H9 (cell line): ENCODE results near the gene NHLRC4. TPM values are rescaled to one million over a fixed set of nuclear protein-coding genes. Genes with fewer than 3 reads are reported as not detected.

Experiments used
- DNase-seq: peaks from one replicate; pipeline ENCODE4 v3.0.0-alpha.2; 2017
- H2AFZ ChIP-seq: one replicate; pipeline ENCODE4 v1.6.1; 2013; ENCODE audit warnings: mild to moderate bottlenecking, low read length, control low read depth, moderate library complexity
- H2AK5ac ChIP-seq: 2 replicates; pipeline ENCODE4 v1.6.1; 2013; ENCODE audit warnings: low read length, control low read depth, mixed read lengths; ENCODE audit not compliant: insufficient read length
- H2BK120ac ChIP-seq: one replicate; pipeline ENCODE4 v1.6.1; 2013; ENCODE audit warnings: low read depth, mild to moderate bottlenecking, low read length, control low read depth, inconsistent platforms; ENCODE audit not compliant: poor library complexity, severe bottlenecking
- H2BK12ac ChIP-seq: 2 replicates; pipeline ENCODE4 v1.6.1; 2013; ENCODE audit warnings: low read length, control low read depth, mixed read lengths, low read depth; ENCODE audit not compliant: insufficient read length
- H2BK15ac ChIP-seq: 2 replicates; pipeline ENCODE4 v1.6.1; 2013; ENCODE audit warnings: low read depth, low read length, control low read depth
- H2BK20ac ChIP-seq: one replicate; pipeline ENCODE4 v1.6.1; 2013; ENCODE audit warnings: low read depth, mild to moderate bottlenecking, low read length, control low read depth, inconsistent platforms; ENCODE audit not compliant: poor library complexity, severe bottlenecking
- H2BK5ac ChIP-seq: 2 replicates; pipeline ENCODE4 v1.6.1; 2013; ENCODE audit warnings: low read length, control low read depth, mixed read lengths; ENCODE audit not compliant: insufficient read length
- H3K14ac ChIP-seq: 2 replicates; pipeline ENCODE4 v1.6.1; 2013; ENCODE audit warnings: low read length, control low read depth; ENCODE audit not compliant: insufficient read depth
- H3K18ac ChIP-seq: 2 replicates; pipeline ENCODE4 v1.6.1; 2013; ENCODE audit warnings: low read depth, mild to moderate bottlenecking, mixed read lengths, low read length, control low read depth; ENCODE audit not compliant: insufficient read length
- H3K23ac ChIP-seq: 2 replicates; pipeline ENCODE4 v1.6.1; 2013; ENCODE audit warnings: low read length, control low read depth, mixed read lengths, low read depth; ENCODE audit not compliant: insufficient read length
- H3K23me2 ChIP-seq: 2 replicates; pipeline ENCODE4 v1.6.1; 2013; ENCODE audit warnings: low read depth, mild to moderate bottlenecking, mixed read lengths, low read length, control low read depth; ENCODE audit not compliant: insufficient read length, poor library complexity, severe bottlenecking
- H3K27ac ChIP-seq: 2 replicates; pipeline ENCODE4 v1.5.1; 2013; ENCODE audit warnings: low read length, control low read depth, mixed read lengths, low read depth; ENCODE audit not compliant: insufficient read length
- H3K27me3 ChIP-seq: 2 replicates; pipeline ENCODE4 v1.6.1; 2013; ENCODE audit warnings: low read length, control low read depth, inconsistent platforms; ENCODE audit not compliant: insufficient read depth
- H3K4ac ChIP-seq: 2 replicates; pipeline ENCODE4 v1.6.1; 2013; ENCODE audit warnings: low read depth, mild to moderate bottlenecking, control low read depth, inconsistent platforms, low read length, moderate library complexity
- H3K4me1 ChIP-seq: 2 replicates; pipeline ENCODE4 v1.6.1; 2013; ENCODE audit warnings: low read length, control low read depth, inconsistent platforms; ENCODE audit not compliant: insufficient read depth
- H3K4me2 ChIP-seq: 2 replicates; pipeline ENCODE4 v1.6.1; 2013; ENCODE audit warnings: low read length, control low read depth, mixed read lengths; ENCODE audit not compliant: insufficient read length, insufficient read depth
- H3K56ac ChIP-seq: 2 replicates; pipeline ENCODE4 v1.6.1; 2013; ENCODE audit warnings: low read depth, mild to moderate bottlenecking, mixed read lengths, low read length, control low read depth; ENCODE audit not compliant: insufficient read length
- H3K79me1 ChIP-seq: 2 replicates; pipeline ENCODE4 v1.6.1; 2013; ENCODE audit warnings: low read depth, mild to moderate bottlenecking, moderate library complexity, low read length, control low read depth, inconsistent platforms; ENCODE audit not compliant: insufficient read depth, poor library complexity, severe bottlenecking
- H3K79me2 ChIP-seq: 2 replicates; pipeline ENCODE4 v1.6.1; 2013; ENCODE audit warnings: low read length, control low read depth, inconsistent platforms; ENCODE audit not compliant: insufficient read depth
- H3K9ac ChIP-seq: 2 replicates; pipeline ENCODE4 v1.6.1; 2013; ENCODE audit warnings: low read length, control low read depth, mixed read lengths; ENCODE audit not compliant: insufficient read length; ENCODE audit errors: extremely low read depth
- H3K9me3 ChIP-seq: one replicate; pipeline ENCODE4 v1.6.1; 2013; ENCODE audit warnings: low read depth, low read length, inconsistent platforms; ENCODE audit not compliant: control insufficient read depth
- H3T11ph ChIP-seq: one replicate; pipeline ENCODE4 v1.6.1; 2013; ENCODE audit warnings: mild to moderate bottlenecking, low read length, control low read depth, inconsistent platforms
- H4K20me1 ChIP-seq: one replicate; pipeline ENCODE4 v1.6.1; 2013; ENCODE audit not compliant: control insufficient read depth, insufficient read length, insufficient read depth
- H4K5ac ChIP-seq: 2 replicates; pipeline ENCODE4 v1.6.1; 2013; ENCODE audit warnings: low read depth, mild to moderate bottlenecking, mixed read lengths, low read length, control low read depth; ENCODE audit not compliant: insufficient read length
- H4K8ac ChIP-seq: replicated peaks from 2 replicates; pipeline ENCODE4 v1.6.1; 2013; ENCODE audit warnings: low read length, control low read depth, mixed read lengths, low read depth; ENCODE audit not compliant: insufficient read length
- H4K91ac ChIP-seq: 2 replicates; pipeline ENCODE4 v1.6.1; 2013; ENCODE audit warnings: low read depth, mild to moderate bottlenecking, moderate library complexity, mixed read lengths, low read length, control low read depth; ENCODE audit not compliant: insufficient read length
- H3K27ac Mint-ChIP-seq, 3 experiments: 2 replicates in 2 of 3; 3 replicates in 1 of 3; pipeline ENCODE4 v1.8.0; 2020 to 2021; ENCODE audit warnings: mixed read lengths in 3 of 3, mild to moderate bottlenecking in 1 of 3, moderate library complexity in 1 of 3
- H3K27me3 Mint-ChIP-seq: 2 replicates; pipeline ENCODE4 v1.8.0; 2021; ENCODE audit warnings: low read depth, mild to moderate bottlenecking, moderate library complexity, mixed read lengths
- H3K36me3 Mint-ChIP-seq, 3 experiments: 2 replicates in 2 of 3; 3 replicates in 1 of 3; pipeline ENCODE4 v1.8.0; 2020 to 2021; ENCODE audit warnings: low read depth in 3 of 3, mixed read lengths in 3 of 3; ENCODE audit not compliant: insufficient read depth in 1 of 3
- H3K4me1 Mint-ChIP-seq, 2 experiments: 2 replicates each; pipeline ENCODE4 v1.8.0; 2020; ENCODE audit warnings: mixed read lengths in 2 of 2
- H3K4me3 Mint-ChIP-seq, 2 experiments: 2 replicates in 1 of 2; 3 replicates in 1 of 2; pipeline ENCODE4 v1.8.0; 2020 to 2021; ENCODE audit warnings: mild to moderate bottlenecking in 2 of 2, mixed read lengths in 2 of 2, moderate library complexity in 1 of 2
- H3K9me3 Mint-ChIP-seq, 2 experiments: 2 replicates in 1 of 2; 3 replicates in 1 of 2; pipeline ENCODE4 v1.8.0; 2020; ENCODE audit warnings: mild to moderate bottlenecking in 2 of 2, mixed read lengths in 2 of 2, moderate library complexity in 1 of 2
- WGBS: extraction: QIAGEN DNeasy Blood & Tissue Kit; methylation state at CpG from one replicate; pipeline ENCODE4 v1.1.7; 2013; ENCODE audit warnings: missing lambda C conversion rate, low lambda C conversion rate, mixed read lengths; ENCODE audit not compliant: insufficient read length; ENCODE audit errors: extremely low coverage; 5-methylcytosine and 5-hydroxymethylcytosine counted together
- total RNA-seq: library from RNA; stranded (reverse); gene quantifications from 2 replicates; pipeline ENCODE4 v1.2.1, GENCODE V29; 2021
- TF ChIP-seq, protein P1 (sequence below): fragments of 200-600 bp; sonication (generic); conservative IDR thresholded peaks from 3 replicates; pipeline ENCODE4 v1.8.0; 2021; ENCODE audit warnings: antibody characterized with exemption, mild to moderate bottlenecking

NHLRC4 gene
- total RNA-seq, 1 experiment from 2014 or later, result 0.42 TPM

DNA sequence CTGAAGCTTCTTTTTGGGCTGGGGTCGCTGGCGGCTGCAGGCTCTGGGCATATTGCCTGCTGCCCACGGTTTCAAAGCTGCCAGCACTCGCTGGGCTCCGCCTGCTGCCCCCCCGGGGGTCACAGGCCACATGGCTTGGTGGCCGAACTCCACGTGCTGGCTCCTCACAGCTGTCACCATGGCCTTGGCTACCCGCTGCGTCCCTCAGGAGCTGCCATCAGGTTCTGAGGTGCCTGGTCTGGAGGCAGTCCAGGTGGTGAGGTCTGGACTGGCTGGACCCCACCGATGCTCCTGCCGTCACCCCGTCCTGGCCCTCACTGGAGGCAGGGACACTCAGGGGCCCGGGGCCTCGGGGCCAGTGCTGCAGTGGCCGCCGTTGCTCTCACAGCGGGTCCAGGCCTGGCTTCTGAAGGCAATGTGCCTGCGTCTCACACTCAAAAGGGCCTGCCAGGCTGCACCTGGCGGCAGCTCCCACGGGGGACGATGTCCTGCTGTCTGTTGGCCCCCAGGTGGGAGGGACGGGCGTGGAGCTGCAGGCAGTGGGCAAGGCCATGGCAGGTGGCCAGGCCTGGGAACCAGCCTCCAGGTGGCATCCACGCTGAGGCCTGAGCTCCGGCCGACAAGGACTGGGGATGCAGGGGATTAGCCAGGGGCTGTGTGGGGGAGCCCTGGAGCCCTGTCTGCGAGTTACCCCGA lies 26.0 kb upstream of the NHLRC4 start:
- Mint-ChIP-seq H3K4me3 (no peak overlapping the region), H3K9me3 (no peaks in the 10 kb centered on the region), H3K27me3 (no peaks in the 10 kb centered on the region), H3K36me3 (peaks cover 3 to 15% (median 6%) of the 10 kb centered on the region in 3 experiments; a peak in 6 of 7 replicates), H3K4me1 (no peaks in the 10 kb centered on the region), H3K27ac (no peak overlapping the region)
- Histone ChIP-seq H3K23ac (no peak overlapping the region), H2AFZ (no peak overlapping the region), H3K9ac (no peak overlapping the region), H3K56ac (no peak overlapping the region), H3K18ac (no peak overlapping the region), H2AK5ac (no peak overlapping the region), H2BK5ac (no peak overlapping the region), H4K8ac (no peak overlapping the region), H3K9me3 (no peaks in the 10 kb centered on the region), H2BK20ac (no peak overlapping the region), H4K20me1 (no peaks in the 10 kb centered on the region), H3K4me1 (no peaks in the 10 kb centered on the region), H2BK15ac (no peak overlapping the region), H3K23me2 (no peaks in the 10 kb centered on the region), H3T11ph (no peak overlapping the region), H3K79me1 (peaks cover 4% of the 10 kb centered on the region), H3K27ac (no peak overlapping the region), H3K14ac (no peak overlapping the region; the same call in 1 of the 2 replicates), H2BK12ac (no peak overlapping the region), H2BK120ac (no peak overlapping the region), H3K4ac (no peak overlapping the region), H4K91ac (no peak overlapping the region), H4K5ac (no peak overlapping the region), H3K27me3 (no peaks in the 10 kb centered on the region), H3K4me2 (no peak overlapping the region), H3K79me2 (no peaks in the 10 kb centered on the region; the same call in 1 of the 2 replicates)
- WGBS, result no CpG with 5 or more reads among the region's 29 CpGs
- DNase-seq, result no peak
- TF ChIP-seq, protein P1, sequence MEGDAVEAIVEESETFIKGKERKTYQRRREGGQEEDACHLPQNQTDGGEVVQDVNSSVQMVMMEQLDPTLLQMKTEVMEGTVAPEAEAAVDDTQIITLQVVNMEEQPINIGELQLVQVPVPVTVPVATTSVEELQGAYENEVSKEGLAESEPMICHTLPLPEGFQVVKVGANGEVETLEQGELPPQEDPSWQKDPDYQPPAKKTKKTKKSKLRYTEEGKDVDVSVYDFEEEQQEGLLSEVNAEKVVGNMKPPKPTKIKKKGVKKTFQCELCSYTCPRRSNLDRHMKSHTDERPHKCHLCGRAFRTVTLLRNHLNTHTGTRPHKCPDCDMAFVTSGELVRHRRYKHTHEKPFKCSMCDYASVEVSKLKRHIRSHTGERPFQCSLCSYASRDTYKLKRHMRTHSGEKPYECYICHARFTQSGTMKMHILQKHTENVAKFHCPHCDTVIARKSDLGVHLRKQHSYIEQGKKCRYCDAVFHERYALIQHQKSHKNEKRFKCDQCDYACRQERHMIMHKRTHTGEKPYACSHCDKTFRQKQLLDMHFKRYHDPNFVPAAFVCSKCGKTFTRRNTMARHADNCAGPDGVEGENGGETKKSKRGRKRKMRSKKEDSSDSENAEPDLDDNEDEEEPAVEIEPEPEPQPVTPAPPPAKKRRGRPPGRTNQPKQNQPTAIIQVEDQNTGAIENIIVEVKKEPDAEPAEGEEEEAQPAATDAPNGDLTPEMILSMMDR, result no peak
